ENCODE data around the gene SLC35A2. TPM values are rescaled to one million over a fixed set of nuclear protein-coding genes. Genes with fewer than 3 reads are reported as not detected.
"Not testable (repeated sequence)": the region's sequence is repeated elsewhere in the genome, so short reads cannot be mapped to it uniquely, and the experiment has no call there.

SLC35A2 gene
- total RNA-seq, 1 donor from 2014 or later: 22.0 TPM

DNA sequence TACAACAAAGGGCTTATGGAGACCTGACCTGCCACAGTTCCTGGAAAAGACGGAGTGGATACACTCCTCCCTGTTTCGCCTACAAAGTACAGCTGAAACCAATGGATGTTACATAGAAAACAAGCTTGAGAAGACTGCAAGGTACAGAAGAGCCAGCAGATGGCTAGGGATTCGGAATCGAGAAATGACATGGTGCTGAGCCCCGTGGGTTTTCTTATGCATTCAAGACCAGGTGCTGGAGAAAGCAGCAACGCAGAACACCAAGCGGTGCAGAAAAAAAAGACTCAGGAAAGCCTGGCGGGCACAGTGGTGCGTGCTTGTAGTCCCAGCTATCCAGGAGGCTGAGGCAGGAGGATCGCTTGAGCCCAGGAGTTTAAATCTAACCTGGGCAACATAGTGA is 27.7 kb downstream of the SLC35A2 start:
- TF ChIP-seq, protein P1, sequence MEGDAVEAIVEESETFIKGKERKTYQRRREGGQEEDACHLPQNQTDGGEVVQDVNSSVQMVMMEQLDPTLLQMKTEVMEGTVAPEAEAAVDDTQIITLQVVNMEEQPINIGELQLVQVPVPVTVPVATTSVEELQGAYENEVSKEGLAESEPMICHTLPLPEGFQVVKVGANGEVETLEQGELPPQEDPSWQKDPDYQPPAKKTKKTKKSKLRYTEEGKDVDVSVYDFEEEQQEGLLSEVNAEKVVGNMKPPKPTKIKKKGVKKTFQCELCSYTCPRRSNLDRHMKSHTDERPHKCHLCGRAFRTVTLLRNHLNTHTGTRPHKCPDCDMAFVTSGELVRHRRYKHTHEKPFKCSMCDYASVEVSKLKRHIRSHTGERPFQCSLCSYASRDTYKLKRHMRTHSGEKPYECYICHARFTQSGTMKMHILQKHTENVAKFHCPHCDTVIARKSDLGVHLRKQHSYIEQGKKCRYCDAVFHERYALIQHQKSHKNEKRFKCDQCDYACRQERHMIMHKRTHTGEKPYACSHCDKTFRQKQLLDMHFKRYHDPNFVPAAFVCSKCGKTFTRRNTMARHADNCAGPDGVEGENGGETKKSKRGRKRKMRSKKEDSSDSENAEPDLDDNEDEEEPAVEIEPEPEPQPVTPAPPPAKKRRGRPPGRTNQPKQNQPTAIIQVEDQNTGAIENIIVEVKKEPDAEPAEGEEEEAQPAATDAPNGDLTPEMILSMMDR (conservative IDR thresholded peaks at IDR 0.05; ENCODE audit: low read depth, low read length): no peak
- no peak for DNase-seq (ENCODE audit: low read depth)

DNA sequence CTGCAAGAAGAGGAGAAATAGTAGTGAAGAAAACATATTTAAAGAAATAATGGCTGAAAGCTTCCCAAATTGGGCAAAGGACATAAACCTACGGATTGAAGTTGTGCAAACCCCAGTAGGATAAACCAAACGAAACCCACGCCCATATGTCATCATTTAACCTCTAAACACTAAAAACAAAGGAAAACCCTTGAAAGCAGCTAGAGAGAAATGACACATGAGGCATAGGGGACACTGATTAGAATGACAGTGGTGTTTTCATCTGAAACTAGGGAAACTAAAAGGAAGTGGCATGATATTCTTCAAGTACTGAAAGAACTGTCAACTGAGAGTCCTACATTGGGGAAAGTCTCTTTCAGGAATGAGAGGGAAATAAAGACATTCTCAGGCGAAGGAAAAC is 34.5 kb downstream of the SLC35A2 start:
- not testable (repeated sequence) for DNase-seq (ENCODE audit: low read depth); H3K4me3 ChIP-seq (ENCODE audit: low read depth, low read length)

More for the DNA sequence above, 27.7 kb downstream of the SLC35A2 start:
- H3K4me3 ChIP-seq (ENCODE audit: low read depth, low read length): no peak overlapping the region

DNA sequence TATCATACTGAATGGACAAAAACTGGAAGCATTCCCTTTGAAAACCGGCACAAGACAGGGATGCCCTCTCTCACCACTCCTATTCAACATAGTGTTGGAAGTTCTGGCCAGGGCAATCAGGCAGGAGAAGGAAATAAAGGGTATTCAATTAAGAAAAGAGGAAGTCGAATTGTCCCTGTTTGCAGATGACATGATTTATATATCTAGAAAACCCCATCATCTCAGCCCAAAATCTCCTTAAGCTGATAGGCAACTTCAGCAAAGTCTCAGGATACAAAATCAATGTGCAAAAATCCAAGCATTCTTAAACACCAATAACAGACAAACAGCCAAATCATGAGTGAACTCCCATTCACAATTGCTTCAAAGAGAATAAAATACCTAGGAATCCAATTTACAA is 39.4 kb downstream of the SLC35A2 start:
- H3K4me3 ChIP-seq (ENCODE audit: low read depth, low read length); DNase-seq (ENCODE audit: low read depth): not testable (repeated sequence)

DNA sequence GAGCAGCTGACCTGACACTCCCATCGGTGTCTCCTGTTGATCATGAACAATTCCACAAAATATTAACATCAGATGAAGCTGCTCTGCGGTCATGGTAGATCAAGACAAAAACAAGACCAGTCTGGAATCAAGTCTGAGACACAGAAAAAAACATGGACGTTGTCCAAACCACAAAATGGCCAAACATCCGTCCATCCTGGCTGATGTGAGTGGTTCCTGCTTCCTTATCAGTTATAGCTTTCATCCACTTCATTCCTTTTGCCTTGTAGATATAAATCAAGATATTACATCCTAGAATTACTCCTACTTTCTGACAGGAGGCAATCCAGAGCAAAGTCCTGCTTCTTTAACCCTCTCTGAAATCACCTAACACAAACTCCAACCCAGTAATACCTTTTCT is 47.2 kb downstream of the SLC35A2 start:
- DNase-seq (ENCODE audit: low read depth): no peak
- TF ChIP-seq, protein P1 (conservative IDR thresholded peaks at IDR 0.05; ENCODE audit: low read depth, low read length): no peak
- H3K4me3 ChIP-seq (ENCODE audit: low read depth, low read length): no peak overlapping the region

DNA sequence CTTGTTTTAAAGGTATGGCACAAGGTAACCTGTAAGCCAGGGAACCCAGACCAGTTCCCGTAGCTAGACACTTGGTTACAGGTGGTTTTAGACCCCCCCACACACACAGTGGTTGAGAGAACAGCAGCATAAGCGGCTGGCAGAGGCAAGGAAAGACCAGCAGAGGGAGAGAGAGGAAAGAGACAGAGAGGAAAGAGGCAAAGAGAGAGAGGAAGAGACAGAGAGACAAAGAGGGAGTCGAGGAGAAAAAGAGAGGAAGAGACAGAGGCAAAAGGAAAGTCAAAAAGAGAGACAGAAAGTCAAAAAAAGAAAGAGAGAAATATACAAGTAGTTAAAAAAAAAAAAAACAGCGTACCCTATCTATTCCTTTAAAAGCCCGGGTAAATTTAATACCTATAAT is 56.5 kb downstream of the SLC35A2 start:
- TF ChIP-seq, protein P1 (conservative IDR thresholded peaks at IDR 0.05; ENCODE audit: low read depth, low read length): peak; percentile 55
- no peak overlapping the region for H3K4me3 ChIP-seq (ENCODE audit: low read depth, low read length)
- DNase-seq (ENCODE audit: low read depth): no peak

DNA sequence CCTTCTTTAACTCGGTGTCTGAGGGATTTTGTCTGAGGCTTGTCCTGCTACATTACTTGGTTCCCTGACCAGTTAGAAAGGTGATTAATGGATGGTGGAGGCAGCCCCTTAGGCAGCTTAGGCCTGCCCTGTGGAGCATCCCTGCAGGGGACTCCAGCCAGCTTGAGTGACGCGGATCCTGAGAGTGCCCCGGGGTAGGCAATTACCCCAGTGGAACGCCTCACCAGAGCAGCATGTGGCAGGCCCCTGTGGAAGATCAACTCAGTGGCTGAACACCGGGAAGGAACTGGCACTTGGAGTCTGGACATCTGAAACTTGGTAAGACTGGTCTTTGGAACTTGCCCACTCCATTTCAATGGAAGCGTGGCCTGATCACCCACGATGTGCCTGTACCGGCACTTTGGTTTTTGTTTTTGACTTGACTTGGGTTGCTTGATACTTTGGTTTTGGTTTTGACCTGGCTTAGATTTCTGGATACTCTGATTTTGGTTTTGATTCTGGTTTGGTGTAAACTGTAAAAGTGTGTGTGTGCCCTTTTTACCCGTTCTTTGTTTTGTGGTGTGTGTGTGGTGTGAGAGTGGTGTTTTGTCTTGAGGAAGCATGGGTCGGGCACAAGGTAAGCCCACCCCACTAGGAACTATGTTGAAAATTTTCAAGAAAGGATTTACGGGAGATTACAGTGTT is 57.2 kb downstream of the SLC35A2 start:
- DNase-seq (ENCODE audit: low read depth); H3K4me3 ChIP-seq (ENCODE audit: low read depth, low read length): not testable (repeated sequence)

DNA sequence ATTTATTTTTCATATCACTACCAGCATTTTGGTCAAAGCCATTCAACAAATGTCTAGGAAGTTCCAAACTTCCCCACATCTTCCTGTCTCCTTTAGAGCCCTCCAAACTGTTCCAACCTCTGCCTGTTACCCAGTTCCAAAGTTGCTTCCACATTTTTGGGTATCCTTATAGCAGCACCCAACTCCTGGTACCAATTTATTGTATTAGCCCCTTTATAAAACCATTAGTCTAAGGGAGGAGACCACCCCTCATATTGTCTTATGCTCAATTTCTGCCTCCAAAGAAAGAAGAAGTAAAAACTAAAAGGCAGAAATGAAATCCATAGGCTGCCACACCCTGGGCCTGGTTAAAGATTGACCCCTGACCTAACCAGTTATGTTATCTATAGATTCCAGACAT is 58.0 kb downstream of the SLC35A2 start:
- not testable (repeated sequence) for H3K4me3 ChIP-seq (ENCODE audit: low read depth, low read length); DNase-seq (ENCODE audit: low read depth)

Other genes starting within 250 kb of the SLC35A2 start
- 0.29 TPM in 1 of 2 replicates, not detected in the other for gene WAS, start 227.8 kb downstream of the SLC35A2 start, total RNA-seq
- gene SUV39H1, start 214.9 kb downstream of the SLC35A2 start, total RNA-seq: 13.3 and 28.6 TPM in 2 replicates
- not detected in 2 replicates for gene GLOD5, start 149.9 kb downstream of the SLC35A2 start, total RNA-seq
- gene GATA1, start 125.1 kb downstream of the SLC35A2 start, total RNA-seq: not detected in 2 replicates
- 30.8 and 46.2 TPM in 2 replicates for gene HDAC6, start 109.6 kb downstream of the SLC35A2 start, total RNA-seq
- gene ERAS, start 85.1 kb downstream of the SLC35A2 start, total RNA-seq: not detected in 2 replicates
- gene PCSK1N, start 76.0 kb downstream of the SLC35A2 start, total RNA-seq: 12.4 and 19.3 TPM in 2 replicates
- gene TIMM17B, start 13.9 kb downstream of the SLC35A2 start, total RNA-seq: 93.7 and 104 TPM in 2 replicates
- 84.6 and 86.0 TPM in 2 replicates for gene PQBP1, start 13.7 kb downstream of the SLC35A2 start, total RNA-seq
- gene PIM2, start 7.4 kb upstream of the SLC35A2 start, total RNA-seq: 10.9 and 13.1 TPM in 2 replicates
- 34.4 and 44.2 TPM in 2 replicates for gene OTUD5, start 46.0 kb upstream of the SLC35A2 start, total RNA-seq
- gene KCND1, start 60.2 kb upstream of the SLC35A2 start, total RNA-seq: 0.51 and 1.1 TPM in 2 replicates
- 15.8 and 24.6 TPM in 2 replicates for gene GRIPAP1, start 90.6 kb upstream of the SLC35A2 start, total RNA-seq
- 51.8 and 63.7 TPM in 2 replicates for gene TFE3, start 131.7 kb upstream of the SLC35A2 start, total RNA-seq
- 4.0 and 4.5 TPM in 2 replicates for gene CCDC120, start 147.4 kb upstream of the SLC35A2 start, total RNA-seq
- 13.5 and 16.7 TPM in 2 replicates for gene PRAF2, start 162.4 kb upstream of the SLC35A2 start, total RNA-seq
- gene WDR45, start 168.2 kb upstream of the SLC35A2 start, total RNA-seq: 32.5 and 43.7 TPM in 2 replicates
- 28.9 and 31.9 TPM in 2 replicates for gene GPKOW, start 212.1 kb upstream of the SLC35A2 start, total RNA-seq

Data from epithelial cell of proximal tubule (primary cell).